Transverse colon (tissue), 4 donors: ENCODE results near the gene GABRD. TPM values are rescaled to one million over a fixed set of nuclear protein-coding genes. Genes with fewer than 3 reads are reported as not detected.
"Not testable (repeated sequence)": the region's sequence is repeated elsewhere in the genome, so short reads cannot be mapped to it uniquely, and the experiment has no call there.

Source experiments
- DNase-seq: peaks from one replicate; pipeline ENCODE4 v3.0.0-alpha.2; 2019
- H3K27ac ChIP-seq, 4 donors: fragments of 200-600 bp; sonication (generic); 2 replicates each; pipeline ENCODE4 v1.5.1; 2016 to 2018; ENCODE audit warnings: inconsistent platforms in 4 of 4
- H3K27me3 ChIP-seq: fragments of 200-600 bp; sonication (generic); 2 replicates; pipeline ENCODE4 v1.5.1; 2017; ENCODE audit warnings: inconsistent platforms
- H3K36me3 ChIP-seq, 4 donors: fragments of 200-600 bp; sonication (generic); 2 replicates each; pipeline ENCODE4 v1.5.1; 2017 to 2019; ENCODE audit warnings: inconsistent platforms in 4 of 4
- H3K4me1 ChIP-seq, 4 donors: fragments of 200-600 bp; sonication (generic); 2 replicates each; pipeline ENCODE4 v1.5.1; 2017 to 2020; ENCODE audit warnings: inconsistent platforms in 4 of 4
- H3K4me3 ChIP-seq, 4 donors: fragments of 200-600 bp; sonication (generic); 1 replicate in 1 of 4; 2 replicates in 3 of 4; pipeline versions ENCODE4 v1.5.1 to v1.6.1; 2017 to 2019; ENCODE audit warnings: inconsistent platforms in 4 of 4
- H3K9me3 ChIP-seq, 2 donors: fragments of 200-600 bp; sonication (generic); 2 replicates each; pipeline ENCODE4 v1.5.1; 2017 to 2019; ENCODE audit warnings: inconsistent platforms in 2 of 2
- EP300 ChIP-seq: sonication (generic); formaldehyde crosslinking; IDR thresholded peaks from one replicate; pipeline ENCODE4 v1.6.1; 2017; ENCODE audit warnings: antibody characterized with exemption, low read depth
- POLR2A ChIP-seq: fragments of 450-650 bp; IDR thresholded peaks from one replicate; pipeline ENCODE4 v1.6.1; 2016; ENCODE audit warnings: antibody characterized with exemption, mild to moderate bottlenecking, moderate library complexity
- POLR2AphosphoS5 ChIP-seq, 3 donors: sonication (generic); formaldehyde crosslinking; IDR thresholded peaks; one replicate each; pipeline ENCODE4 v1.6.1; 2016; ENCODE audit warnings: antibody characterized with exemption in 3 of 3
- WGBS, 2 donors: methylation state at CpG; one replicate each; pipeline ENCODE4 v1.1.5; 2018; ENCODE audit warnings: low coverage in 1 of 2; 5-methylcytosine and 5-hydroxymethylcytosine counted together
- in situ Hi-C, 4 donors: fragments of 200-750 bp; cut with MboI; loops; one replicate each; pipeline versions ENCODE4 v1.15.0 to v1.15.1; 2017; ENCODE audit warnings: low sequenced_read_pairs in 3 of 4, low pct_ligation_motif_present in 1 of 4, low pct_unique_long_range_greater_than_20kb in 1 of 4
- intact Hi-C: fragments of 100-400 bp; cut with DNase I; formaldehyde crosslinking; loops from one replicate; pipeline ENCODE4 v1.15.1; 2023; ENCODE audit warnings: low total_unique reads
- total RNA-seq, 4 donors: library from RNA; depleted of rRNA; stranded (reverse); fragments of >200 nt; gene quantifications; one replicate each; pipeline ENCODE4 v1.1.0, GENCODE V29; 2016
- TF ChIP-seq, protein P1 (sequence below), 5 experiments: fragments of 200-600 bp in 3 of 5; fragments of 450-650 bp in 2 of 5; sonication (generic) in 3 of 5; IDR thresholded peaks; 1 replicate in 2 of 5; 2 replicates in 3 of 5; pipeline ENCODE4 v1.5.1; 2016 to 2017; ENCODE audit warnings: antibody characterized with exemption in 5 of 5, inconsistent platforms in 3 of 5, mild to moderate bottlenecking in 2 of 5, moderate library complexity in 1 of 5

Gene GABRD
- total RNA-seq, 4 donors from 2014 or later, result not detected

- intact Hi-C loops, result no loop called here
- H3K36me3 ChIP-seq, result no peaks in the 10 kb centered on the region
- no peaks in the 10 kb centered on the region for H3K9me3 ChIP-seq
- peaks cover 9% of the 10 kb centered on the region for H3K27me3 ChIP-seq
- no peak for DNase-seq
- no peak overlapping the region for H3K4me3 ChIP-seq
- H3K4me1 ChIP-seq, result no peaks in the 10 kb centered on the region
- WGBS, 2 donors, result 79 to 90% methylated on average over 8 to 14 of the region's 14 CpGs
- H3K27ac ChIP-seq, result no peak overlapping the region
- TF ChIP-seq POLR2A (no peak), POLR2AphosphoS5 (IDR thresholded peaks at IDR 0.05) (no peak), EP300 (no peak)
- TF ChIP-seq, protein P1, sequence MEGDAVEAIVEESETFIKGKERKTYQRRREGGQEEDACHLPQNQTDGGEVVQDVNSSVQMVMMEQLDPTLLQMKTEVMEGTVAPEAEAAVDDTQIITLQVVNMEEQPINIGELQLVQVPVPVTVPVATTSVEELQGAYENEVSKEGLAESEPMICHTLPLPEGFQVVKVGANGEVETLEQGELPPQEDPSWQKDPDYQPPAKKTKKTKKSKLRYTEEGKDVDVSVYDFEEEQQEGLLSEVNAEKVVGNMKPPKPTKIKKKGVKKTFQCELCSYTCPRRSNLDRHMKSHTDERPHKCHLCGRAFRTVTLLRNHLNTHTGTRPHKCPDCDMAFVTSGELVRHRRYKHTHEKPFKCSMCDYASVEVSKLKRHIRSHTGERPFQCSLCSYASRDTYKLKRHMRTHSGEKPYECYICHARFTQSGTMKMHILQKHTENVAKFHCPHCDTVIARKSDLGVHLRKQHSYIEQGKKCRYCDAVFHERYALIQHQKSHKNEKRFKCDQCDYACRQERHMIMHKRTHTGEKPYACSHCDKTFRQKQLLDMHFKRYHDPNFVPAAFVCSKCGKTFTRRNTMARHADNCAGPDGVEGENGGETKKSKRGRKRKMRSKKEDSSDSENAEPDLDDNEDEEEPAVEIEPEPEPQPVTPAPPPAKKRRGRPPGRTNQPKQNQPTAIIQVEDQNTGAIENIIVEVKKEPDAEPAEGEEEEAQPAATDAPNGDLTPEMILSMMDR (IDR thresholded peaks at IDR 0.05), result no peak
- in situ Hi-C loops, result no loop called here
Measured at GRCh38 chr1:1975535-1975934, 43.6 kb upstream of the GABRD start.

DNA sequence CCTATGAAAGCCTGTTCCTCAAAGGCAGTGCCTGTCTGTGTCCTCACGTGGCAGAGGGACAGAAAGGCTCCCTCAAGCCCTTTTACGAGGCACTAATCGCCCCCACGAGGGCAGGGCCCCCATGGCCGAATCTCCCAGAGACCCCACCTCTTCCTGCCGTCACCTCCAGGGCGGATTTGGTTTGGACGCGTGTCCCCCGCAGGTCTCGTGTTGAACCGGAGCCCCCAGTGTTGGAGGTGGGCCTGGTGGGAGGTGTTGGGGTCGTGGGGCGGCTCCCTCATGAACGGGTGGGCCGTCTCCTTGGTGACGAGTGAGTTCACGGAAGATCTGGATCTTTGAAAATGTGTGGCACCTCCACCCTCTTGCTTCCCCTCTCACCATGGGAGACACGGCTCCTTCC is 43.1 kb upstream of the GABRD start:
- 82 to 85% methylated on average over 6 to 19 of the region's 19 CpGs for WGBS, 2 donors
- H3K27me3 ChIP-seq, result peaks cover 9% of the 10 kb centered on the region
- no peaks in the 10 kb centered on the region for H3K4me1 ChIP-seq
- no peak overlapping the region for H3K27ac ChIP-seq
- H3K4me3 ChIP-seq, result no peak overlapping the region
- H3K9me3 ChIP-seq, result no peaks in the 10 kb centered on the region
- DNase-seq, result no peak
- no peaks in the 10 kb centered on the region for H3K36me3 ChIP-seq
- intact Hi-C loops (no loop called here), in situ Hi-C loops (no loop called here)
- TF ChIP-seq POLR2A, result no peak

DNA sequence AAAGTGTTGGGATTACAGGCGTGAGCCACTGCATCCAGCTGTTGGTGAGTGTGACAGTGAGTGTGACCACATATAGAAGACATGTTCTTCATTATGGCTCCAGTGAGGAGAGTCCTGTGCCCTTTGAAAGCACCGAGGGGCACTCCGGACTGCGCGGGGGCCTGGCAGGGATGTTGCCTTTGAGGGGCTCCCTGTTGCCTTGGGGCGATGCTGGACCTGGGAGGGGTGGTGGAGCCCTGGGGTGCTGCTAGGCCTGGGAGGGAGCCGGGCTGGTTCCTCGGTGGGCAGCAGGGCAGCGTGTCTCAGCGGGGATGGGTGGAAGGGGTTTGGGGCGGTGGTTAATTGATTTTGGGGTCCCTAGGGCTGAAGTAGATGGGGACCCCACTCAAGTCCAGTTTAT is 41.0 kb upstream of the GABRD start:
- in situ Hi-C loops, result no loop called here
- WGBS, 2 donors, result 43 to 89% methylated on average over 4 to 11 of the region's 11 CpGs
- Histone ChIP-seq H3K4me1 (no peaks in the 10 kb centered on the region), H3K4me3 (no peak overlapping the region), H3K27me3 (peaks cover 3% of the 10 kb centered on the region), H3K9me3 (no peaks in the 10 kb centered on the region), H3K27ac (no peak overlapping the region), H3K36me3 (no peaks in the 10 kb centered on the region)
- TF ChIP-seq, protein P1 (IDR thresholded peaks at IDR 0.05), result no peak
- TF ChIP-seq EP300 (no peak), POLR2A (no peak), POLR2AphosphoS5 (IDR thresholded peaks at IDR 0.05) (no peak)
- intact Hi-C loops, result no loop called here
- DNase-seq, result no peak

GRCh38 chr1:1978690-1979481 is 40.3 kb upstream of the GABRD start:
- H3K27ac ChIP-seq, H3K4me3 ChIP-seq, H3K36me3 ChIP-seq, intact Hi-C loops, H3K27me3 ChIP-seq, H3K9me3 ChIP-seq, in situ Hi-C loops, H3K4me1 ChIP-seq, DNase-seq: not testable (repeated sequence)
- WGBS, 2 donors, result 89 to 90% methylated on average over 7 to 51 of the region's 51 CpGs

DNA sequence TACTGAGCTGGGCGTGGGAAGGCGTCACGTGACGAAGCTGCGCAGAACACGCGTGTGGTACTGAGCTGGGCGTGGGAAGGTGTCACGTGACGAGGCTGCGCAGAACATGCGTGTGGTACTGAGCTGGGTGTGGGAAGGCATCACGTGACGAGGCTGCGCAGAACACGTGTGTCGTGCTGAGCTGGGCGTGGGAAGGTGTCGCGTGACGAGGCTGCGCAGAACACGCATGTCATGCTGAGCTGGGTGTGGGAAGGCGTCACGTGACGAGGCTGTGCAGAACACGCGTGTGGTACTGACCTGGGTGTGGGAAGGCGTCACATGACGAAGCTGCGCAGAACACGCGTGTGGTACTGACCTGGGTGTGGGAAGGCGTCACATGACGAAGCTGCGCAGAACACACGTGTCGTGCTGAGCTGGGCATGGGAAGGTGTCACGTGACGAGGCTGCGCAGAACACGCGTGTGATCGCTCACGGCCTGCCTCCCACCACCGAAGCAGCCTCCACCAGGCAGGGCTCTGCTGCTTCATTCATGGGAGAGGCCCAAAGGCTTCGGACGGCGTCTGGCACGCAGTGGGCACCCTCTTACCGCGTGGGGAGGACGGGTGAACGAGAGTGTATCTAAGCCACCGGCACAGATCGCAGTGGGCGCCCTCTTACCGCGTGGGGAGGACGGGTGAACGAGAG is 39.5 kb upstream of the GABRD start:
- intact Hi-C loops (no loop called here), in situ Hi-C loops (no loop called here)
- DNase-seq, result no peak
- Histone ChIP-seq H3K27ac (no peak overlapping the region), H3K9me3 (no peaks in the 10 kb centered on the region), H3K27me3 (no peaks in the 10 kb centered on the region), H3K36me3 (no peaks in the 10 kb centered on the region), H3K4me1 (no peaks in the 10 kb centered on the region), H3K4me3 (no peak overlapping the region)
- WGBS, 2 donors, result 90 to 92% methylated on average over 4 to 59 of the region's 61 CpGs
- TF ChIP-seq POLR2A, result no peak
- TF ChIP-seq, protein P1 (IDR thresholded peaks at IDR 0.05), result no peak
- no peak for TF ChIP-seq POLR2AphosphoS5 (IDR thresholded peaks at IDR 0.05)
- TF ChIP-seq EP300, result no peak
